HCT116 (cell line): ENCODE results near the gene ACTN1. TPM values are rescaled to one million over a fixed set of nuclear protein-coding genes. Genes with fewer than 3 reads are reported as not detected.

Source experiments
- ATAC-seq: fragments of 200-7000 bp; cut with Tn5 transposase; 2 replicates; pipeline ENCODE4 v1.9.1; 2020; ENCODE audit warnings: mild to moderate bottlenecking, moderate library complexity
- BruUV-seq: library from RNA; stranded (reverse); fragments of 400-500 nt; replicated peaks from 2 replicates; lab custom pipeline; 2021; lab: Mats Ljungman, UMichigan
- CTCF ChIA-PET: fragments of 300-600 bp; sonication (Branson Sonifier 250); formaldehyde crosslinking; loops from one replicate; lab custom pipeline; 2021; ENCODE audit warnings: antibody characterized with exemption; lab: Charles Lee
- POLR2A ChIA-PET: fragments of 300-600, 350-600 bp; sonication (Branson Sonifier 250); formaldehyde crosslinking; loops from one replicate; lab custom pipeline; 2021; ENCODE audit warnings: antibody characterized with exemption; lab: Charles Lee
- RAD21 ChIA-PET, 2 experiments: fragments of 300-600 bp; sonication (Branson Sonifier 250); formaldehyde crosslinking; loops; one replicate each; lab custom pipeline; 2023; ENCODE audit warnings: low total read pairs in 2 of 2; ENCODE audit not compliant: uncharacterized antibody in 2 of 2, unreplicated experiment in 2 of 2, low non-redundant PET in 1 of 2; lab: Charles Lee
- DNase-seq: peaks from one replicate; pipeline ENCODE4 v3.0.0-alpha.2; 2010; ENCODE audit warnings: low read depth, low spot score
- H2AFZ ChIP-seq: fragments of 200-600 bp; shearing (Covaris generic), sonication (generic); 2 replicates; pipeline ENCODE4 v1.6.1; 2017; ENCODE audit warnings: low read depth, mixed run types, mixed read lengths, antibody characterized with exemption, low read length; ENCODE audit not compliant: poor library complexity, severe bottlenecking
- H3K27ac ChIP-seq: 2 replicates; pipeline ENCODE4 v1.5.1; 2012; ENCODE audit warnings: low read depth, low read length
- H3K27me3 ChIP-seq: fragments of 200-600 bp; sonication (generic); 2 replicates; pipeline ENCODE4 v1.6.1; 2016; ENCODE audit warnings: mixed run types, low read length, mixed read lengths; ENCODE audit not compliant: insufficient read depth
- H3K36me3 ChIP-seq, 2 experiments: fragments of 200-500 bp in 1 of 2; fragments of 200-600 bp in 1 of 2; sonication (Bioruptor generic) in 1 of 2; sonication (generic) in 1 of 2; 2 replicates each; pipeline versions ENCODE4 v1.5.1 to v1.6.1; 2014 to 2016; ENCODE audit warnings: low read length in 2 of 2, inconsistent platforms in 1 of 2, mixed read lengths in 1 of 2, mixed run types in 1 of 2; ENCODE audit not compliant: insufficient read depth in 2 of 2, control insufficient read depth in 1 of 2
- H3K4me1 ChIP-seq, 2 experiments: fragments of 200-600 bp in 1 of 2; sonication (generic) in 1 of 2; 2 replicates each; pipeline versions ENCODE4 v1.5.1 to v1.6.1; 2012 to 2017; ENCODE audit warnings: low read length in 2 of 2, inconsistent platforms in 1 of 2, mild to moderate bottlenecking in 1 of 2, mixed read lengths in 1 of 2, mixed run types in 1 of 2, moderate library complexity in 1 of 2; ENCODE audit not compliant: insufficient read depth in 2 of 2, control insufficient read depth in 1 of 2
- H3K4me2 ChIP-seq: fragments of 200-600 bp; sonication (generic); 2 replicates; pipeline ENCODE4 v1.6.1; 2017; ENCODE audit warnings: mixed run types, low read length, mixed read lengths
- H3K4me3 ChIP-seq, 2 experiments: fragments of 200-600 bp in 1 of 2; sonication (generic) in 1 of 2; replicated peaks in 1 of 2; 2 replicates each; pipeline ENCODE4 v1.5.1; 2011 to 2016; ENCODE audit warnings: low read length in 2 of 2, control low read depth in 1 of 2, low read depth in 1 of 2, mild to moderate bottlenecking in 1 of 2, mixed read lengths in 1 of 2, mixed run types in 1 of 2
- H3K79me2 ChIP-seq: fragments of 200-600 bp; sonication (generic); 2 replicates; pipeline ENCODE4 v1.6.1; 2017; ENCODE audit warnings: mild to moderate bottlenecking, mixed run types, low read length, moderate library complexity, mixed read lengths; ENCODE audit not compliant: insufficient read depth
- H3K9ac ChIP-seq: fragments of 200-600 bp; sonication (generic); 2 replicates; pipeline ENCODE4 v1.6.1; 2016; ENCODE audit warnings: low read length, mixed read lengths
- H3K9me2 ChIP-seq: fragments of 200-600 bp; sonication (generic), shearing (Covaris generic); 2 replicates; pipeline ENCODE4 v1.6.1; 2017; ENCODE audit warnings: mixed run types, mild to moderate bottlenecking, moderate library complexity; ENCODE audit not compliant: insufficient read depth
- H3K9me3 ChIP-seq, 2 experiments: fragments of 200-500 bp in 1 of 2; fragments of 200-600 bp in 1 of 2; sonication (Bioruptor generic) in 1 of 2; sonication (generic) in 1 of 2; 2 replicates each; pipeline ENCODE4 v1.6.1; 2014 to 2017; ENCODE audit warnings: low read length in 2 of 2, mixed read lengths in 2 of 2, inconsistent platforms in 1 of 2, low read depth in 1 of 2, mild to moderate bottlenecking in 1 of 2, mixed run types in 1 of 2, moderate library complexity in 1 of 2; ENCODE audit not compliant: control insufficient read depth in 1 of 2, insufficient read depth in 1 of 2
- H4K20me1 ChIP-seq: fragments of 200-600 bp; sonication (generic), shearing (Covaris generic); 2 replicates; pipeline ENCODE4 v1.6.1; 2017; ENCODE audit warnings: mixed run types, mild to moderate bottlenecking, moderate library complexity; ENCODE audit not compliant: insufficient read depth
- CTCF ChIP-seq, 3 experiments: fragments of 200-600 bp in 1 of 3; sonication (generic) in 1 of 3; IDR thresholded peaks in 2 of 3; conservative IDR thresholded peaks in 1 of 3; 2 replicates each; pipeline ENCODE4 v1.5.1; 2012 to 2017; ENCODE audit warnings: low read depth in 2 of 3, low read length in 2 of 3, antibody characterized with exemption in 1 of 3, borderline replicate concordance in 1 of 3, control low read depth in 1 of 3, mild to moderate bottlenecking in 1 of 3, mixed read lengths in 1 of 3, mixed run types in 1 of 3, moderate library complexity in 1 of 3; ENCODE audit not compliant: insufficient read depth in 1 of 3
- ELF1 ChIP-seq: IDR thresholded peaks from 2 replicates; pipeline ENCODE4 v1.6.1; 2012; ENCODE audit warnings: low read depth, borderline replicate concordance
- EZH2 ChIP-seq: fragments of 200-600 bp; sonication (generic); IDR thresholded peaks from 2 replicates; pipeline ENCODE4 v1.6.1; 2017; ENCODE audit warnings: antibody characterized with exemption, mixed run types
- FOSL1 ChIP-seq: IDR thresholded peaks from 2 replicates; pipeline ENCODE4 v1.6.1; 2012; ENCODE audit warnings: low read depth
- MAX ChIP-seq: IDR thresholded peaks from 2 replicates; pipeline ENCODE4 v1.6.1; 2012
- POLR2A ChIP-seq: IDR thresholded peaks from 2 replicates; pipeline ENCODE4 v1.7.0; 2011; ENCODE audit warnings: borderline replicate concordance; ENCODE audit not compliant: insufficient read depth, insufficient read length; ENCODE audit errors: extremely low read depth
- REST ChIP-seq: IDR thresholded peaks from 2 replicates; pipeline ENCODE4 v1.6.1; 2012; ENCODE audit warnings: low read depth
- SRF ChIP-seq: IDR thresholded peaks from 2 replicates; pipeline ENCODE4 v1.6.1; 2012; ENCODE audit warnings: low read depth
- ZFX ChIP-seq: fragments of 450-650 bp; IDR thresholded peaks from 2 replicates; pipeline ENCODE4 v1.6.1; 2017
- intact Hi-C: fragments of 100-400 bp; cut with micrococcal nuclease; formaldehyde crosslinking; loops from 2 replicates; pipeline ENCODE4 v1.10.0; 2022
- total RNA-seq: library from RNA; stranded (reverse); gene quantifications from one replicate; pipeline ENCODE4 v1.2.1, GENCODE V29; 2021; ENCODE audit not compliant: unreplicated experiment

Gene ACTN1
- total RNA-seq, 1 experiment from 2014 or later, result 123 TPM

- H3K9me2 ChIP-seq, result no peaks in the 10 kb centered on the region
- intact Hi-C loops, result no loop called here
- H3K4me1 ChIP-seq, result peaks cover 0 to 1% of the 10 kb centered on the region in 2 experiments; a peak in 1 of 4 replicates
- no peak overlapping the region for H3K4me2 ChIP-seq
- ATAC-seq (no peak), DNase-seq (no peak)
- H3K9ac ChIP-seq, result no peak overlapping the region
- no peak overlapping the region for H3K4me3 ChIP-seq
- H3K9me3 ChIP-seq, result peaks cover 5 to 9% of the 10 kb centered on the region in 2 experiments; a peak in 2 of 4 replicates
- TF ChIP-seq POLR2A (no peak), ELF1 (no peak), FOSL1 (no peak), EZH2 (no peak), REST (no peak), MAX (no peak), CTCF (IDR thresholded peaks at IDR 0.05 in 2 of 3, conservative IDR thresholded peaks at IDR 0.05 in 1 of 3; ENCODE audit: borderline replicate concordance in 1 of 3, insufficient read depth in 1 of 3, low read depth in 2 of 3, low read length in 2 of 3) (no peak), ZFX (no peak), SRF (no peak)
- H3K27me3 ChIP-seq, result no peaks in the 10 kb centered on the region
- CTCF ChIA-PET, result no interaction called here
- H2AFZ ChIP-seq, result no peak overlapping the region
- no peak overlapping the region for H3K27ac ChIP-seq
- POLR2A ChIA-PET, result no interaction called here
- BruUV-seq, result no TSS peak
- peaks cover 63% of the 10 kb centered on the region for H3K79me2 ChIP-seq
- H3K36me3 ChIP-seq, result peaks cover 0 to 21% of the 10 kb centered on the region in 2 experiments; a peak in 1 of 4 replicates
- RAD21 ChIA-PET, result no interaction called here
- 0 out of 2 replicates have a peak, but pooled peaks cover 3% of the 10 kb centered on the region for H4K20me1 ChIP-seq
These were observed 52.0 kb downstream of the ACTN1 start for GRCh38 chr14:68927089-68927488.
